Right atrium auricular region (tissue), 2 donors: Measurements from ENCODE around the gene HNRNPUL2. TPM values are rescaled to one million over a fixed set of nuclear protein-coding genes. Genes with fewer than 3 reads are reported as not detected.

Source experiments
- DNase-seq: peaks from one replicate; pipeline ENCODE4 v3.0.0-alpha.2; 2019; ENCODE audit warnings: low spot score
- H3K27ac ChIP-seq, 2 donors: fragments of 200-600 bp; sonication (generic); 1 replicate in 1 of 2; 2 replicates in 1 of 2; pipeline ENCODE4 v1.5.1; 2016 to 2019
- H3K27me3 ChIP-seq, 2 donors: fragments of 200-600 bp; sonication (generic); one replicate each; pipeline versions ENCODE4 v1.5.1 to v1.6.0; 2017 to 2019
- H3K36me3 ChIP-seq: fragments of 200-600 bp; sonication (generic); one replicate; pipeline ENCODE4 v1.5.1; 2016
- H3K4me1 ChIP-seq, 2 donors: fragments of 200-600 bp; sonication (generic); one replicate each; pipeline versions ENCODE4 v1.5.1 to v1.6.0; 2017 to 2019
- H3K4me3 ChIP-seq, 2 donors: fragments of 200-600 bp; sonication (generic); 1 replicate in 1 of 2; 2 replicates in 1 of 2; pipeline ENCODE4 v1.5.1; 2017 to 2019; ENCODE audit warnings: mild to moderate bottlenecking in 1 of 2, moderate library complexity in 1 of 2
- H3K9me3 ChIP-seq, 2 donors: fragments of 200-600 bp; sonication (generic); one replicate each; pipeline ENCODE4 v1.5.1; 2019
- CTCF ChIP-seq, 2 donors: fragments of 200-600 bp; sonication (generic); IDR thresholded peaks; one replicate each; pipeline ENCODE4 v1.5.1; 2019; ENCODE audit warnings: antibody characterized with exemption in 2 of 2
- total RNA-seq, 2 donors: library from RNA; depleted of rRNA; stranded (reverse); fragments of >200 nt; gene quantifications; one replicate each; pipeline ENCODE4 v1.1.0, GENCODE V29; 2016

HNRNPUL2 gene
- total RNA-seq, 2 donors from 2014 or later, result 12.2 to 15.6 TPM

GRCh38 chr11:62726915-62727164 lies 417 bp downstream of the HNRNPUL2 start:
- DNase-seq, result no peak
- Histone ChIP-seq H3K36me3 (peaks cover 25% of the 10 kb centered on the region), H3K4me3 (peak overlapping the region; percentile 76 to 82), H3K9me3 (no peaks in the 10 kb centered on the region), H3K27ac (peak overlapping the region; percentile 94 to 98), H3K4me1 (peaks cover 0 to 54% of the 10 kb centered on the region in 2 donors), H3K27me3 (no peaks in the 10 kb centered on the region)
- no peak for TF ChIP-seq CTCF (IDR thresholded peaks at IDR 0.05)

- H3K36me3 ChIP-seq, result peaks cover 30% of the 10 kb centered on the region
- peak overlapping the region; percentile 76 to 82 for H3K4me3 ChIP-seq
- no peaks in the 10 kb centered on the region for H3K27me3 ChIP-seq
- TF ChIP-seq CTCF (IDR thresholded peaks at IDR 0.05), result no peak
- no peaks in the 10 kb centered on the region for H3K9me3 ChIP-seq
- H3K27ac ChIP-seq, result peak overlapping the region; percentile 94 to 98
- H3K4me1 ChIP-seq, result peaks cover 0 to 51% of the 10 kb centered on the region in 2 donors
- no peak for DNase-seq
These were observed 922 bp downstream of the HNRNPUL2 start for GRCh38 chr11:62726156-62726914.

- no peak for TF ChIP-seq CTCF (IDR thresholded peaks at IDR 0.05)
- Histone ChIP-seq H3K27ac (peak overlapping the region; percentile 94 to 98), H3K36me3 (peaks cover 33% of the 10 kb centered on the region), H3K9me3 (no peaks in the 10 kb centered on the region), H3K4me3 (peak overlapping the region; percentile 76 to 82), H3K27me3 (no peaks in the 10 kb centered on the region), H3K4me1 (peaks cover 0 to 45% of the 10 kb centered on the region in 2 donors)
- no peak for DNase-seq
These were observed 1.6 kb downstream of the HNRNPUL2 start for GRCh38 chr11:62725646-62726045.

- no peaks in the 10 kb centered on the region for H3K9me3 ChIP-seq
- H3K4me1 ChIP-seq, result peaks cover 0 to 31% of the 10 kb centered on the region in 2 donors
- no peak overlapping the region for H3K4me3 ChIP-seq
- H3K27ac ChIP-seq, result no peak overlapping the region
- DNase-seq, result no peak
- H3K27me3 ChIP-seq, result no peaks in the 10 kb centered on the region
- TF ChIP-seq CTCF (IDR thresholded peaks at IDR 0.05), result no peak
- H3K36me3 ChIP-seq, result peaks cover 47% of the 10 kb centered on the region
These were observed 3.1 kb downstream of the HNRNPUL2 start for GRCh38 chr11:62724171-62724570.

- peaks cover 69% of the 10 kb centered on the region for H3K36me3 ChIP-seq
- H3K9me3 ChIP-seq, result no peaks in the 10 kb centered on the region
- no peak for TF ChIP-seq CTCF (IDR thresholded peaks at IDR 0.05)
- no peak overlapping the region for H3K27ac ChIP-seq
- no peaks in the 10 kb centered on the region for H3K27me3 ChIP-seq
- H3K4me3 ChIP-seq, result no peak overlapping the region
- H3K4me1 ChIP-seq, result peaks cover 0 to 26% of the 10 kb centered on the region in 2 donors
- DNase-seq, result no peak
These were observed 5.3 kb downstream of the HNRNPUL2 start for GRCh38 chr11:62721994-62722393.
